ENCODE measurements around the gene LGI4.

LGI4 gene

DNA sequence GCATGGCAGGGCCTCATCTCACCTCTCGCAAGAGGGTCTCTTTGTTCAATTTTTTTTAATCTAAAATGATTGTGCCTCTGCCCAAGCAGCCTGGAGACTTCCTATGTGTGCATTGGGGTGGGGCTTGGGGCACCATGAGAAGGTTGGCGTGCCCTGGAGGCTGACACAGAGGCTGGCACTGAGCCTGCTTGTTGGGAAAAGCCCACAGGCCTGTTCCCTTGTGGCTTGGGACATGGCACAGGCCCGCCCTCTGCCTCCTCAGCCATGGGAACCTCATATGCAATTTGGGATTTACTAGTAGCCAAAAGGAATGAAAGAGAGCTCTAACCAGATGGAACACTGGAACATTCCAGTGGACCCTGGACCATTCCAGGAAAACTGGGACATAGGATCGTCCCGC is 11.3 kb downstream of the LGI4 start:
- H3K9ac ChIP-seq (ENCODE audit: low read length) = peak overlapping the region; percentile 62

DNA sequence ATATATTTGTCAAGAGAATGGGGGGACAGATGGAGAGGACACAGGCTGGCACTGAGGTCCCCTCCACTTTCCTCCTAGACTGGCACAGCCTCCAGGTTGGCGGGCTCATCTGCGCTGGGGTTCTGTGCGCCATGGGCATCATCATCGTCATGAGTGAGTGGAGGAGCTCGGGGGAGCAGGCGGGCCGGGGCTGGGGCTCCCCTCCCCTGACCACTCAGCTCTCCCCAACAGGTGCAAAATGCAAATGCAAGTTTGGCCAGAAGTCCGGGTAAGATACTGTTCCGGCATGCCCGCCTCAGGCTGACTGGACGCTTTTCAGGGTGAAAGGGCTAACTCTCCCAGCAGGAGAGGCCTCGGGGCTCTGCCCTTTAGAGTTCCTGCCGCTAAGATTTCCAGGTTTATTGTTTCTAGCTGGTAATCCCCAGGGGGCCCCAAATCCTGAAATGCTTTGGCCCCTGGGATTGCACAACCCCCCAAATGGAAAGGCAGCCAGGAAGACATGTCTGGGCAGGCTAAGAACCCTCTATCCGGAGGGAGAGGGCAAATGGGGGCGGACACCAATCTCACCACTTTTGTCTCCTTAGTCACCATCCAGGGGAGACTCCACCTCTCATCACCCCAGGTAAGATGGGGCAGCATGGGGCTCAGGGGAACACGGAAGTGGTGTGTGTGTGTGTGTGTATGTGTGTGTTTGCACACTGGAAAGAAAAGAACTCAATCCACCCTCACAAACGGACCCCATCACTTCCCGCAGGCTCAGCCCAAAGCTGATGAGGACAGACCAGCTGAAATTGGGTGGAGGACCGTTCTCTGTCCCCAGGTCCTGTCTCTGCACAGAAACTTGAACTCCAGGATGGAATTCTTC is 11.9 kb downstream of the LGI4 start:
- no peaks in the 10 kb centered on the region for H3K9me3 ChIP-seq (ENCODE audit: insufficient read depth, low read length)
- no peaks in the 10 kb centered on the region for H4K20me1 ChIP-seq (ENCODE audit: low read depth, low read length)
- H3K4me2 ChIP-seq (ENCODE audit: low read depth, low read length, poor library complexity, severe bottlenecking) = no peak overlapping the region
- H3K79me2 ChIP-seq (ENCODE audit: insufficient read depth, low read length) = no peaks in the 10 kb centered on the region
- no peak overlapping the region for H3K27ac ChIP-seq (ENCODE audit: low read depth, low read length)
- H2AFZ ChIP-seq (ENCODE audit: low read depth, low read length, severe bottlenecking) = no peak overlapping the region
- H3K9ac ChIP-seq (ENCODE audit: low read length) = no peak overlapping the region
- no peak for TF ChIP-seq EZH2phosphoT487 (conservative IDR thresholded peaks at IDR 0.05; ENCODE audit: low read length)
- TF ChIP-seq, protein P1, sequence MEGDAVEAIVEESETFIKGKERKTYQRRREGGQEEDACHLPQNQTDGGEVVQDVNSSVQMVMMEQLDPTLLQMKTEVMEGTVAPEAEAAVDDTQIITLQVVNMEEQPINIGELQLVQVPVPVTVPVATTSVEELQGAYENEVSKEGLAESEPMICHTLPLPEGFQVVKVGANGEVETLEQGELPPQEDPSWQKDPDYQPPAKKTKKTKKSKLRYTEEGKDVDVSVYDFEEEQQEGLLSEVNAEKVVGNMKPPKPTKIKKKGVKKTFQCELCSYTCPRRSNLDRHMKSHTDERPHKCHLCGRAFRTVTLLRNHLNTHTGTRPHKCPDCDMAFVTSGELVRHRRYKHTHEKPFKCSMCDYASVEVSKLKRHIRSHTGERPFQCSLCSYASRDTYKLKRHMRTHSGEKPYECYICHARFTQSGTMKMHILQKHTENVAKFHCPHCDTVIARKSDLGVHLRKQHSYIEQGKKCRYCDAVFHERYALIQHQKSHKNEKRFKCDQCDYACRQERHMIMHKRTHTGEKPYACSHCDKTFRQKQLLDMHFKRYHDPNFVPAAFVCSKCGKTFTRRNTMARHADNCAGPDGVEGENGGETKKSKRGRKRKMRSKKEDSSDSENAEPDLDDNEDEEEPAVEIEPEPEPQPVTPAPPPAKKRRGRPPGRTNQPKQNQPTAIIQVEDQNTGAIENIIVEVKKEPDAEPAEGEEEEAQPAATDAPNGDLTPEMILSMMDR (IDR thresholded peaks at IDR 0.05; ENCODE audit: insufficient read depth, low read length, poor library complexity, severe bottlenecking) = no peak
- H3K4me3 ChIP-seq (ENCODE audit: insufficient read depth, low read length, poor library complexity, severe bottlenecking) = no peak overlapping the region
- no peaks in the 10 kb centered on the region for H3K36me3 ChIP-seq (ENCODE audit: low read length)
- H3K27me3 ChIP-seq (ENCODE audit: low read length) = no peaks in the 10 kb centered on the region
- no peaks in the 10 kb centered on the region for H3K9me2 ChIP-seq (replicated peaks; ENCODE audit: insufficient read depth, low read length)
- H3F3A ChIP-seq (ENCODE audit: insufficient read depth) = no peaks in the 10 kb centered on the region

More for the DNA sequence above, 11.3 kb downstream of the LGI4 start:
- peak overlapping the region; percentile 78 for H3K4me2 ChIP-seq (ENCODE audit: low read depth, low read length, poor library complexity, severe bottlenecking)
- no peaks in the 10 kb centered on the region for H3K36me3 ChIP-seq (ENCODE audit: low read length)
- no peak overlapping the region for H3K4me3 ChIP-seq (ENCODE audit: insufficient read depth, low read length, poor library complexity, severe bottlenecking)
- TF ChIP-seq, protein P1 (IDR thresholded peaks at IDR 0.05; ENCODE audit: insufficient read depth, low read length, poor library complexity, severe bottlenecking) = no peak
- TF ChIP-seq EZH2phosphoT487 (conservative IDR thresholded peaks at IDR 0.05; ENCODE audit: low read length) = no peak
- no peak overlapping the region for H2AFZ ChIP-seq (ENCODE audit: low read depth, low read length, severe bottlenecking)
- no peaks in the 10 kb centered on the region for H3K9me3 ChIP-seq (ENCODE audit: insufficient read depth, low read length)
- H3F3A ChIP-seq (ENCODE audit: insufficient read depth) = no peaks in the 10 kb centered on the region
- H3K27ac ChIP-seq (ENCODE audit: low read depth, low read length) = no peak overlapping the region
- no peaks in the 10 kb centered on the region for H3K79me2 ChIP-seq (ENCODE audit: insufficient read depth, low read length)
- no peaks in the 10 kb centered on the region for H4K20me1 ChIP-seq (ENCODE audit: low read depth, low read length)
- no peaks in the 10 kb centered on the region for H3K27me3 ChIP-seq (ENCODE audit: low read length)
- no peaks in the 10 kb centered on the region for H3K9me2 ChIP-seq (replicated peaks; ENCODE audit: insufficient read depth, low read length)

DNA sequence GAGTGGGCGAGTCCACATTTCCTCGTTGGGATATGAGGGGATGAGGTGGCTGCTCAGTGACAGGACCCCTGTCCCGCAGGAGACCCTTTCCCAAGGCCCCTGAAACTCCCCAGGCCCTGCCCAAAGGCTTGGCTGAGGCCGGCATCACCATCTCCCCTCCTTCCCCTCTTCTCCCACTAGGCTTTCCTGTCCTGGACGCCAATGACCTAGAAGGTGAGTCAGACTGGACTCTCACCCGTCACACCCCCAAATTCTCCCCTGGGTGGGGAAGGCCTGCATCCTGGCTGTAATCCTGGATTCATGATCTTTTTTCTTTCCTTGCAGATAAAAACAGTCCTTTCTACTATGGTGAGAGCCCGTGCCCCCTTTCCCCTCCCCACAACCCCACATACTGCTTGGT is 14.0 kb downstream of the LGI4 start:
- H2AFZ ChIP-seq (ENCODE audit: low read depth, low read length, severe bottlenecking) = no peak overlapping the region
- no peaks in the 10 kb centered on the region for H3F3A ChIP-seq (ENCODE audit: insufficient read depth)
- no peaks in the 10 kb centered on the region for H3K9me3 ChIP-seq (ENCODE audit: insufficient read depth, low read length)
- H3K9ac ChIP-seq (ENCODE audit: low read length) = no peak overlapping the region
- H3K9me2 ChIP-seq (replicated peaks; ENCODE audit: insufficient read depth, low read length) = no peaks in the 10 kb centered on the region
- no peaks in the 10 kb centered on the region for H4K20me1 ChIP-seq (ENCODE audit: low read depth, low read length)
- no peaks in the 10 kb centered on the region for H3K27me3 ChIP-seq (ENCODE audit: low read length)
- H3K36me3 ChIP-seq (ENCODE audit: low read length) = no peaks in the 10 kb centered on the region
- H3K79me2 ChIP-seq (ENCODE audit: insufficient read depth, low read length) = no peaks in the 10 kb centered on the region
- no peak overlapping the region for H3K4me2 ChIP-seq (ENCODE audit: low read depth, low read length, poor library complexity, severe bottlenecking)
- no peak for TF ChIP-seq EZH2phosphoT487 (conservative IDR thresholded peaks at IDR 0.05; ENCODE audit: low read length)
- TF ChIP-seq, protein P1 (IDR thresholded peaks at IDR 0.05; ENCODE audit: insufficient read depth, low read length, poor library complexity, severe bottlenecking) = no peak
- no peak overlapping the region for H3K4me3 ChIP-seq (ENCODE audit: insufficient read depth, low read length, poor library complexity, severe bottlenecking)
- H3K27ac ChIP-seq (ENCODE audit: low read depth, low read length) = no peak overlapping the region
